Nephron (organoid): Measurements from ENCODE around the gene GLT1D1.

Experiments
- H3K27ac Mint-ChIP-seq, 3 experiments: 2 replicates each; pipeline ENCODE4 v1.8.0; 2020; ENCODE audit warnings: mixed read lengths in 3 of 3, mild to moderate bottlenecking in 2 of 3, moderate library complexity in 1 of 3
- H3K27me3 Mint-ChIP-seq: 2 replicates; pipeline ENCODE4 v1.8.0; 2021; ENCODE audit warnings: low read depth, mild to moderate bottlenecking, moderate library complexity, mixed read lengths
- H3K36me3 Mint-ChIP-seq: 2 replicates; pipeline ENCODE4 v1.8.0; 2020; ENCODE audit warnings: low read depth, mixed read lengths
- H3K4me1 Mint-ChIP-seq: 2 replicates; pipeline ENCODE4 v1.8.0; 2020; ENCODE audit warnings: mixed read lengths
- H3K4me3 Mint-ChIP-seq, 3 experiments: 2 replicates each; pipeline ENCODE4 v1.8.0; 2020; ENCODE audit warnings: mild to moderate bottlenecking in 3 of 3, mixed read lengths in 3 of 3, moderate library complexity in 2 of 3
- H3K9me3 Mint-ChIP-seq: 2 replicates; pipeline ENCODE4 v1.8.0; 2020; ENCODE audit warnings: mixed read lengths
- CTCF ChIP-seq, 3 experiments: fragments of 200-600 bp; sonication (generic); IDR thresholded peaks; one replicate each; pipeline ENCODE4 v1.5.0; 2021; ENCODE audit warnings: antibody characterized with exemption in 3 of 3; ENCODE audit not compliant: unreplicated experiment in 3 of 3

Gene GLT1D1

GRCh38 chr12:129005416-129005815 lies 152.1 kb downstream of the GLT1D1 start:
- TF ChIP-seq CTCF (IDR thresholded peaks at IDR 0.05; ENCODE audit: unreplicated experiment in 3 of 3), result no peak
- Mint-ChIP-seq H3K27me3 (peaks cover 9% of the 10 kb centered on the region), H3K27ac (no peak overlapping the region), H3K4me3 (no peak overlapping the region), H3K9me3 (no peaks in the 10 kb centered on the region), H3K4me1 (no peaks in the 10 kb centered on the region), H3K36me3 (no peaks in the 10 kb centered on the region)

GRCh38 chr12:129005829-129006228 lies 152.6 kb downstream of the GLT1D1 start:
- Mint-ChIP-seq H3K4me1 (no peaks in the 10 kb centered on the region), H3K36me3 (no peaks in the 10 kb centered on the region), H3K4me3 (no peak overlapping the region), H3K27ac (no peak overlapping the region), H3K9me3 (no peaks in the 10 kb centered on the region), H3K27me3 (peaks cover 9% of the 10 kb centered on the region)
- TF ChIP-seq CTCF (IDR thresholded peaks at IDR 0.05; ENCODE audit: unreplicated experiment in 3 of 3), result no peak

GRCh38 chr12:129009833-129010622 lies 156.8 kb downstream of the GLT1D1 start:
- Mint-ChIP-seq H3K27ac (no peak overlapping the region), H3K4me3 (no peak overlapping the region)

GRCh38 chr12:129016159-129016558 lies 162.9 kb downstream of the GLT1D1 start:
- H3K27ac Mint-ChIP-seq, result no peak overlapping the region
- H3K9me3 Mint-ChIP-seq, result peaks cover 12% of the 10 kb centered on the region
- no peak overlapping the region for H3K4me3 Mint-ChIP-seq
- no peaks in the 10 kb centered on the region for H3K4me1 Mint-ChIP-seq
- no peak for TF ChIP-seq CTCF (IDR thresholded peaks at IDR 0.05; ENCODE audit: unreplicated experiment in 3 of 3)
- H3K36me3 Mint-ChIP-seq, result no peaks in the 10 kb centered on the region
- H3K27me3 Mint-ChIP-seq, result no peaks in the 10 kb centered on the region

More at GRCh38 chr12:129009833-129010622, 156.8 kb downstream of the GLT1D1 start:
- no peaks in the 10 kb centered on the region for H3K36me3 Mint-ChIP-seq
- TF ChIP-seq CTCF (IDR thresholded peaks at IDR 0.05; ENCODE audit: unreplicated experiment in 3 of 3), result no peak
- H3K27me3 Mint-ChIP-seq, result peaks cover 9% of the 10 kb centered on the region
- no peaks in the 10 kb centered on the region for H3K4me1 Mint-ChIP-seq
- H3K9me3 Mint-ChIP-seq, result no peaks in the 10 kb centered on the region

GRCh38 chr12:129025055-129025454 lies 171.8 kb downstream of the GLT1D1 start:
- peaks cover 11% of the 10 kb centered on the region for H3K27me3 Mint-ChIP-seq
- TF ChIP-seq CTCF (IDR thresholded peaks at IDR 0.05; ENCODE audit: unreplicated experiment in 3 of 3), result no peak
- peaks cover 2% of the 10 kb centered on the region for H3K9me3 Mint-ChIP-seq

GRCh38 chr12:129028844-129029243 lies 175.6 kb downstream of the GLT1D1 start:
- no peaks in the 10 kb centered on the region for H3K9me3 Mint-ChIP-seq
- peaks cover 30% of the 10 kb centered on the region for H3K27me3 Mint-ChIP-seq
- no peaks in the 10 kb centered on the region for H3K36me3 Mint-ChIP-seq
- no peak overlapping the region for H3K27ac Mint-ChIP-seq
- TF ChIP-seq CTCF (IDR thresholded peaks at IDR 0.05; ENCODE audit: unreplicated experiment in 3 of 3), result no peak
- H3K4me3 Mint-ChIP-seq, result no peak overlapping the region
- no peaks in the 10 kb centered on the region for H3K4me1 Mint-ChIP-seq

More at GRCh38 chr12:129025055-129025454, 171.8 kb downstream of the GLT1D1 start:
- H3K36me3 Mint-ChIP-seq, result no peaks in the 10 kb centered on the region
- no peak overlapping the region for H3K4me3 Mint-ChIP-seq
- no peak overlapping the region for H3K27ac Mint-ChIP-seq
- no peaks in the 10 kb centered on the region for H3K4me1 Mint-ChIP-seq
